Skin of body (tissue), 2 donors: ENCODE data around the gene PCDH9. TPM values are rescaled to one million over a fixed set of nuclear protein-coding genes. Genes with fewer than 3 reads are reported as not detected.
A peak's percentile ranks its signal among the peaks of the same experiment; 100 is the strongest.

ENCODE experiments used
- DNase-seq: peaks from one replicate; lab custom pipeline; 2025; lab: John Stamatoyannopoulos, UW
- total RNA-seq: library from RNA; depleted of rRNA; stranded (reverse); fragments of >200 nt; gene quantifications from one replicate; pipeline ENCODE4 v1.2.3, GENCODE V29; 2014

The PCDH9 gene
- total RNA-seq, 1 donor from 2014 or later: 5.5 TPM

DNA sequence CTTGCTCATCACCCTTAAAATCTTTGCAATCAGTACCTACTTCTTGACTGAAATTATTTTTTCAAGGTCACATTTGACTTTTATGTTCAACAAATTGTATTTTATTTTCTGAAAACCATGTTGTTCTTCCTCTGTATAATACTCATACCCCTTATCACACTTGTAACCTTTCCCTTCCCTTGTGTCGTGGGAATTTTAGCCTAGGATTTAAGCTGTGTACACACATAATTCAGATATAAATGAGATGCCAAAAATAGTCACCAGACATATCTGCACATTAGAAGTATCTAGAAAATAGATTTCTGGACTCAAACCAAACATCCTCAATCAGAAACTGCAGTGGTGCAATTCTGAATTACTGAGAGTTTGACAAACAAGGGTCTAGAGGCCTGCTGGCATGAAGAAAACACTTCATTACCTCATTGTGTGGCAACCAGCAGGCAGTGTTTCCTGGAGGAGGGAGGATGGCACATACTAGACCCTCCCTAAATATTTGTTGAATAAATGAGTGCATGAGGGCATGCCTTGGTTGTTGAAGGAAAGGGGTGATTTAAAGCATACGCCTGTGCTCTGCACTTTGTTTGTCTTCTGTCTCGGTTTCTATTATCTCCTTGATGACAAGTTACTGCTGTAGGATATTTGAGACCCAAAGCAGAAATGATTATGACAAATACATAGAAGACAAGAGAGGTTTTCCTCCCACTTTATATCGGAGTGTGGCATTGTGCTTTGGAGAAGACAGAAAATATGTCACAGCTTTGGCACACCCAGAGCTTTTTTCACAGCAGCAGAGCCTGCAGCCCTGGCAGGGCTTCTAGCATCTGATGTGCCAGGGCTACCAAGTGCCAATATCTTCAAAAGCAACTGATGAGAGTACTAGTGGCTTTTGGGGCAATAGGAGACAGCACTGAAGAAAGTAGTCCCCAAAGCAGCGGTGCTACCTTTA is 881.1 kb downstream of the PCDH9 start:
- DNase-seq: no peak

DNA sequence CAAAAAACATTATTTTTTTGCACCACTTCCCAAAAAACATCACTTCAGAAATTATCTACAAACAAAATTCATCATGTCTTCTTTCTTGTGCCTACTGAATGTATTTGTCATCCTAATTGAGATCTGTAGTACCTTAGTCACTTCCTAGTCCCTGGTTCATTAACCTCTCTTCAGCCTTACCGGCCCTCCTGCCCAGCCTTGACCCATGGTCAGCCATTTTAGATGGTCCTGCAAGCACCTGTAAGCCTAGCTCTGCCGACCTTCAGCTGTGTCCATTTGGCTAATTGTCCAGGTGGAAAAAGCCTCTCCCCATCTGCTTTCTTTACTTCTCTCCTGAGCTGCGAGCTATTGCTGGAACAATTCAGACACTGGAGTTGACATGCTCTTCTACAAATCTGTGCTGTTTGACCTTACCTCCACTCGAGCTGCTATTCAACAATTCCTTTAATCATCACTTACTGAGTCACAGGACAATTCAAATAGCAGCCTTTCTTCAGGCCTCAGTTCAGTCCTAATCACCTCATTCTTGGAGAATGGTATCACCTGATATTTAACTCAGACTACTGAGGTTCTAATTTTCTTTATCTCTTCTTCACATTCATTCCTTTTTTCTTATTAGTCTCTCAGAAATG is 882.5 kb downstream of the PCDH9 start:
- DNase-seq: no peak

- peak; percentile 62 for DNase-seq
These were observed 884.2 kb downstream of the PCDH9 start for GRCh38 chr13:66345971-66346370.

DNA sequence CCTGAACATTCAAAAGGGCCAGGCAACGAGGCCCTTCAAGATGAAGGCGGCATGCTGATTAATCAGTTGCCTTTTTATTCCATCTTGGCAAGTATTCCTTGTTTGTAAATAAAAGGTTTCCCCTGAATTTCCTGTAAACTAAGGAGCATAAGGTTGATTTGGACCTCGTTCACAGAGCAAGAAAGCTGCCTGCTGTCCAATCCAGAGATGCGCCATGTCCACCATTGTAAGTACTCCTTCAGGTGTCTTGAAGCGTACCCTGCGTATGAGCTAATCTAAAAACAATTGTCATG is 884.7 kb downstream of the PCDH9 start:
- DNase-seq: no peak

GRCh38 chr13:66344805-66345517 is 885.2 kb downstream of the PCDH9 start:
- DNase-seq: peak; percentile 29

DNA sequence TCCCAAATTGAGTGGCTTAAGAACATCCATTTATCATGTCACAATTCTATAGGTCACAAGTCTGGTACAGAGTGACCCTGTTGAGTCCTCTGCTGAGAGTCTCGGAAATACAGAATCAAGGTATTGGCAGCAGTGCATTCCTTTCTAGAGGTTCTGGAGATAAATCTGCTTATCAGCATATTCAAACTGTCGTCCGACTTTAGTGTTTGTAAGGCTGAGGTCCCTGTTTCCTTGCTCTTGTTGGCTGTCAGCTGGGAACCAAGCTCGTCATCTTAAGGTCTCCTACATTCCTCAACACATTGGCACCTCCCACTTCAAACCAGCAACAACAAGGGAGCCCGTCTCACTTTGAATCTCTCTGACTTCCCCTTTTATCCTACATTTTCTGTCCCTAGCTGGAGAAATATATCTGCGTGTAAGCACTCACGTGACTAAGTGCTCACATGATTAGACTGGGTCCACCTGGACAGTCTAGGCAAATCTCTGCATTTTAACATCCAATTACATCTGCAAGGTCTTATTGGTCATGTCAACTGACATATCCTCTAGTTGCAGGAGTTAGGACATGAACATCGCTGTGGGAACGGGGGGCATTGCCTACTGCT is 886.8 kb downstream of the PCDH9 start:
- DNase-seq: no peak

- DNase-seq: no peak
These were observed 888.3 kb downstream of the PCDH9 start for GRCh38 chr13:66341635-66342377.

DNA sequence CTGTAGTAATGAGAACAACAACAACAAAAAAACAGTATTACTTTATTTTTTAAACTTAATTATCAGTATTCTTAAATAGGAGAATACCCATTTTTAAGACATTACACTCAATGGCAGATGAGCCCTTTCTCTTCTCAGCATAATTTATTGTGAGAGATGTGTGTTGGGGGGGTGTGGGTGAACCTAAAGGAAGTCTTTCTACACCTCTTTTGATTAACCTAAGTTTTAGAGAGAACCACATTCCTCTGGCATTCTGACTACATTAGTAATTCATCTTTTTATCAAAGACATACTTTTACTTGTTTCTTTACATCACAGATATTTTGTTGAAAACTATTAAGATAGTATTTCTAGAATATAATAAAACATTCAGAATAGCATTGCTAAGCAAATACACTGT is 890.9 kb downstream of the PCDH9 start:
- no peak for DNase-seq

DNA sequence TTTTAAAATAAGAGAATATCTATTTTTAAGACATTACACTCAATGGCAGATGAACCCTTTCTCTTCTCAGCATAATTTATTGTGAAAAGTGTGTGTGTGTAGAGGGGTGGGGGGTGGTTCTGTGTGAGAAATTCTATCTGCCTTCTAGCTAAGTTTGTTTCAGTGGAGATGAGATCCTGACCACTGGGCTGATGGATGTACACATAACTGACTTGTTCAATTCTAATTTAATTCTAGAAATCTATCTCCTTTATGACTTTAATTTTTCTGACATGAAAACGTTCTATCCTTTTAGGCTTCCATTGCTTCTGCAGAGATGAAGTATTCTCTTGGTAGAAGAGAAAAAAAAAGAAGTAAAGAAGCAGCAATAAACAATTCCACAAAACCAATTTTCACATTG is 891.6 kb downstream of the PCDH9 start:
- no peak for DNase-seq

DNA sequence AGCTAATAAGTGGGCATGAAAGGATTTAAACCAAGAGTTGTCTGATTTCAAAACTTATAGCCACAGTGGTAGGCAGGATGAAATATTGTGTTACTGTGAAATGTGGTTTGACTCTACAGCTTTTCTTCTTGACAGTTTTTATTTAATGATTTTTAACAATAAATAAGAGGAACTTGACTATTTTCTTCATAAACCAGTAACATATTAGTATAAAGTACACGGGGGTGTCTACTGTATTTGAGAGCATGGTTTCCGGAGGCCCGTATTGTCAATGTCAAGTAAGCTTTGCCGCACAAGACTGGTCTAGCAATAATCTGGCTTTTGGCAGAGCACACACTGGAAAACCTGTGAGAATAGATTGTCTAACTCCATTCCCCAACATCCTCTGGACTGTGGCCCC is 894.5 kb downstream of the PCDH9 start:
- no peak for DNase-seq

DNA sequence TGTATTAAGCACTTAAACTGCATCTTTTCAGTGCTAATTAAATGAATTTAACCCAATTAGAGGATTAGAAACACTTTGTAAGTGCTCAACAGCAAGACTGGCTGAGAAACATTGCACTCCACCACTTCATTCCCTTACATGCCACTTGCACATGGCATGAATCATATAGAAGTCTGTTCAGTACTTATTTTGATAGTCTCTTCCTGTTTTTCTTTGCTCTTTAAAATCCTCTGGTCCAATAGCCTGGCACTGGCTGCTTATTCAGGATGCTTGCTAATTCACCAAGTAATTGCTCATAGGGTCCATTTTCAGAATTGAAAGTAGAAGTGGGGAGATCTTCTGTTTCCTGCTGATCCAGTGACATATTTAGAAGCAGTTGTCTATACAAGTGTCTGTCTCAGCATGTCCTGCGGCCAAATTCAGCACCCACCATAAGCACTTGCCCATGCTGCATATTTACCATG is 900.1 kb downstream of the PCDH9 start:
- peak; percentile 22 for DNase-seq

DNA sequence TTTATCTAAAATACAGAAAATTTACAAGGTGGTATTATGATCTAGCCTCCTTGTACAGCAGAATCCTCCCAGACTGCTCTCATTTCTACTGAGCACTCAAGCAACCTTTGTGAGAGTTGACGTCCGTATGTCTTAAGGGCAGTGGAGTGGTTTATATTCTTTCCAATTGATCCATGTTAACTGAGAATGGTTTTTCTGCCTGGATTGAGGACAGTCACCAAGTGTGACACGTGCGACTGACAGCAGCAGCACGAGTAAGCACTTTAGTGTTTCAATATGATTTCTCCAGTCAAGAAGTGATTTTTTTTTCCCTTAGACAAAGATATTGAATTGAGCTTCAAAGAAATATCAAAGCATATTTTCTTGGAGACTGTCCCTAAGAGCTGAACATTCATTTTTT is 901.7 kb downstream of the PCDH9 start:
- no peak for DNase-seq

DNA sequence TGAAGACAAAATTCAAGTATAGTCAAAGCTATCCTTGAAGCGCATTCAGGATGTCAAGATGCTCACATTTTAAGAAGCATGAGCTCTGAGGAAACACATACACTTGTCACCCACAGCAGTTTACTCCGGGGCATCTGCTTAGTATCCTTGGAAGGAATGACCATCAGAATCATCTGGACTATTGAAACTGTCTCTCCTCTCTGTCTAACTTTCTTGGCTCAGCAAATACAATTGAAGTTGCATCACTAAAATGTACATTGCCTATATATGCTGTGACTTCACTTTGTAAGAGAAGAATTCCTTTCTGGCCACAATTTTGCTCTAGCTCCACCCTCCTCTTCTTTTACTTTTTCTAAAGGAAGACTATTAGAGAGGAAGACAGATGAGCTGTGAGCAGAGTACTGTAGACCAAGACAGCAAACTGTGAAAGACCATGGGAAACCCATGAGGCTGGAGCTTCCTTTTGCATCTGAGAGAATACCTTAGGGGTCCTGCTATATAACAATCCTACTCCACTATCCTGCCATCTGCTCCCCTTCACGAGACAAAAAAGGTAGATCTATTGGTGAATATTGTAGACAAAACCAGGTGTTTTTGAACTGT is 906.3 kb downstream of the PCDH9 start:
- no peak for DNase-seq

DNA sequence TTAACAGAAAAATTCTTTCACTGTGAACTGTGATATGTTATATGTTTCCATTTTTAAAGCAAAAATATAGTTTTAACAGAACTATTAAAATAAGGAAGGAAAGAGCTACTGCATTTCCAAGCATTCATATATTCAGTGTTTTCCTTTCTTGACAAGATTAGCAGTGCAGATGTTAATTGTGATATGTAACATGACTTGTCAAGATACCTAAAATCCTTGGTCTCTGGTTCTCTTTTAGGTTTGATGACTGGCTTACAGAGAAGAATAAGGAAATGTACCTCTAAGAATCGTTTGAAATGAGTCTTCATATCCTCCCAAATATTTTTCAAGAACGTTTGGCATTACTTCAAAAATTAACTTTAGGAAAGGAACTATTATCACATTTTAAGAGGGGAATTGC is 907.2 kb downstream of the PCDH9 start:
- no peak for DNase-seq

DNA sequence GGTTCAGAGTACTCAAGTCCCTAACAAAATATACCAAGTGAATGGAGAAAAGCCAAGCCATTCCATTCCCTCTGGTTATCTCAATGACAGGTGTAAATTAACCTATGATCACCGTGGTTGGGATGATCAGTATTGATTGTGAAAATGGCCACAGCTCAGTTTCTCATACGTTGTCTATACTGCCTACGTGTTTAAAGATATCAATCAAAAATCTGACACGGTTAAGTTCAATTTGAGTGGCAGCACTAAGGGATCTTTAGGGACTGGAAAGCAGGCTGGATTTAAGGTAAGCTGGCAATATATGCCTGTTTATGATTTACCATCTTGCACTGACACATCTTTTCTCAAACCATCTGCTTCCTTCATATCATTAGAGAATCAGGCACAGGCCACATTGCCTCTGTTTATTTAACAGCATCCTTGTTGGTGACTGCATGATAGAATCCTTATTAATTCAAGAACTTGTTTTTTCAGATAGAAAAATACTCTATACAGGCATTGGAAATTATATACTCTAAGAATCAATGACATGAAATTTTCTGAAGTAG is 907.9 kb downstream of the PCDH9 start:
- DNase-seq: no peak

- DNase-seq: no peak
These were observed 915.2 kb downstream of the PCDH9 start for GRCh38 chr13:66314911-66315310.

DNA sequence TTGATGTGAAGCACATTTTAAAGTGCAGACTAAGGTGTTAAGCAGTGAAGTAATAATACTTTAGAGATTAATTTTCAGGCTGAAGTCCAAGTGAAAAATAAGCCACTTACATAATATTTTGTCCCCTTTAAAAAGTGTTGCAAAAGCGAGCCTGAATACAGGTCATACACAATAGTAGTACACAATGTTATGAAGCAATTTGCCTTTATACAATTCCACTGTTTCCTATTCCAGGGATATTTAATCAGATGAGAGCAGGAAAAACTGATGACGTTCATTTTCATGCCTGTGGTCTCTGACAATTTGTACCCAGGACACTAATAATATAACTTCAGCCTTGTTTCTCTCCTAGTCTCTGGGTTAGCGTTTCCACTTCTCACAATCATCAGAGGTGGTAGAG is 916.7 kb downstream of the PCDH9 start:
- DNase-seq: no peak

- DNase-seq: peak; percentile 45
These were observed 917.6 kb downstream of the PCDH9 start for GRCh38 chr13:66312312-66313087.

DNA sequence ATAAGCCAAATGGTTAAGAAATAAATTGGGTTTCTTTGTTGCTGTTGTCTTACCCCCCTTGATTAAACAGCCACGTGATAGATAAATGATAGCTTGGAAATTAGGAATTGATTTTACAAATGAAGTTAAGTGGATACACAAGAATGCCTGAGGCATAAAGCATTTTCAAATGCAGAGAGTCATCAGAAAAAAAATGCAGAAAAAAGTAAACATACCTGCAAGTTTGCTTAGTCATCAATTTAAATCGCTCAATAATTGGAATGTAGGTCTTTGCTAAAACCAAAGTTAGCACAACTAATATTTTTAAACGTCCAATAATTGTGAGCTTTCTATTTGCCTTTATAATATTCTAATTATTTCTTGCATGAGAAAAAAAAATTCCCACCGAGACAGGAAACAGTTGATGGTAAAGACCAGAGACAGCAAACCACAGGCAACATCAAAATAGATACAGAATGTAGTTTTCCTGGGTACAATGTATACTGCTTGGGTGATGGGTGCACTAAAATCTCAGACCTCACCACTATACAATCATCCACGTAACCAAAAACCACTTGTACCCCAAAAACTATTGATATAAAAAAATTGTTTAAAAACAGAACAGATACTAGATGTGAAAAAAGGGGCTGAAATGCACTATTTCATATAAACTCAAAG is 924.0 kb downstream of the PCDH9 start:
- DNase-seq: no peak
